ENCODE measurements around the gene CCBE1.

Gene CCBE1

GRCh38 chr18:59565957-59566356 is 131.3 kb downstream of the CCBE1 start:
- DNase-seq: no peak

GRCh38 chr18:59564561-59564960 is 132.7 kb downstream of the CCBE1 start:
- no peak for DNase-seq

GRCh38 chr18:59563176-59563785 is 133.9 kb downstream of the CCBE1 start:
- DNase-seq: no peak

- no peak for DNase-seq
Observed at GRCh38 chr18:59562751-59563150, 134.5 kb downstream of the CCBE1 start.

- DNase-seq: no peak
Observed at GRCh38 chr18:59561612-59562011, 135.6 kb downstream of the CCBE1 start.

DNA sequence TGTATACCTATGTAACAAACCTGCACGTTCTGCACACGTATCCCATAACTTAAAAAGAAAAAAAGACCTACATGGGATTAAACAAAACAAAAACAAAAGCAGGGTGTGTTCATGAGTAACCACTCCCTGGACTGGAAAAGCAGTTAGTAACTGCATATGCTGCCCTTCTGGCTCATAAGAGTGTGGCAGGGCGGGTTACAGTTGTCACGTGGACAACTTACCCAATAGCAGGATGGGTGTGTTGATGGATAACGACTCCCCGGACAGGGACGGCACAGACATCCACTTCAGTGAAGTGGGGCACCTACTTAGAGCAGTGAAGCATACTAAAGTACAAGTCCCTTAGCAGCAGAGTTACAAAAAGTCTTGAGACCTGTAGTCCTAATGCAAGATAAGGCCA is 136.7 kb downstream of the CCBE1 start:
- DNase-seq: no peak

- no peak for DNase-seq
Observed at GRCh38 chr18:59559528-59559927, 137.7 kb downstream of the CCBE1 start.

GRCh38 chr18:59555995-59556659 is 141.1 kb downstream of the CCBE1 start:
- DNase-seq: peak; percentile 68

GRCh38 chr18:59554796-59555335 is 142.4 kb downstream of the CCBE1 start:
- no peak for DNase-seq

GRCh38 chr18:59553273-59553870 is 143.9 kb downstream of the CCBE1 start:
- DNase-seq: no peak

GRCh38 chr18:59551902-59552635 is 145.2 kb downstream of the CCBE1 start:
- no peak for DNase-seq

GRCh38 chr18:59550174-59550516 is 147.1 kb downstream of the CCBE1 start:
- no peak for DNase-seq

- DNase-seq: no peak
Observed at GRCh38 chr18:59549503-59550173, 147.6 kb downstream of the CCBE1 start.

DNA sequence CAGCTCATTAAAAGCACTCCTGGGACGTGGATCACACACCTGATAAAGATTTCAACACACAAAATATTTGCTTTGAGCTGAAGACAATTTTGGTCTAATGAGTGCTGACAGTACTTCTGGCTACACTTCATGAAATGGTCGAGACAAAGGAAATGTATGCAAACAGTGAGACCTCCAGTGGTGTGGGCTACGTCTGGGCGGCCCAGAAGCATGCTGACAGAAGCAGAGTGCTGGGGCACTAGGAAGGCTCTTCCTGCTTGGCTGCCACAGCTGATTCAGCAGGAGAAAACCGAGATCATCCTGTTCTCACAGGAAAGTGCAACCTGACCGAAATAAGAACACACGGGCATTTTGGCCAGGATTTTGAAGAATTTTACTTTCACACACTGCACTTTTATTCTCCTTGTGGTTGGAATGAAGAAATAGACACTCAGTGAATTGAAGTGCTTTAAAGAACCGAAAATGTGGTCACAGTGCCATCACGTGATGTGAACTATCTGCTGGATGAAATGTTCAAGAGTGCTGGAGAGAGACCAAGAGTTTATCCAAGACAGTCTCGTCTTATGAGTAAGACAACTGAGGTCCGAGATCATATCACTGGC is 149.5 kb downstream of the CCBE1 start:
- DNase-seq: peak; percentile 84

- DNase-seq: peak; percentile 64
Observed at GRCh38 chr18:59546188-59546587, 151.0 kb downstream of the CCBE1 start.

DNA sequence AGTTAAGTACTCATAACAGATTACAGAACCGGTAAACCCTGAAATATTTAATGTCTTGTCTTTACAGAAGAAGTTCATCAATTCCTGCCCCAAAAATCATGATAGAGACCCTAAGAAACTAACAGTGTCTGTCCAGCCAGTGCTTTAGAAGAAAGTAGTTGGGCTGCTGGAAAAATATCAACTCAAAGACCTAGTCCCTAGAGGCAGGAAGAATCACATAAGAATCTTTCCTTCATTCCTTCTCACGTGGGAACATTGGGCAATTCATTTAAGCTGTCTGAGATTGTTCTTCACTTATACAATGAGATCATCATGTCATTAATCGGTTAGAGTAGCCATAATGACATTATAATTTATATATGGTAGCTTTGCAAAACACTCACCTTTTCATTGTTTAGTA is 156.4 kb downstream of the CCBE1 start:
- peak; percentile 80 for DNase-seq

GRCh38 chr18:59540346-59540745 is 156.9 kb downstream of the CCBE1 start:
- DNase-seq: no peak

- no peak for DNase-seq
Observed at GRCh38 chr18:59539108-59539507, 158.1 kb downstream of the CCBE1 start.

DNA sequence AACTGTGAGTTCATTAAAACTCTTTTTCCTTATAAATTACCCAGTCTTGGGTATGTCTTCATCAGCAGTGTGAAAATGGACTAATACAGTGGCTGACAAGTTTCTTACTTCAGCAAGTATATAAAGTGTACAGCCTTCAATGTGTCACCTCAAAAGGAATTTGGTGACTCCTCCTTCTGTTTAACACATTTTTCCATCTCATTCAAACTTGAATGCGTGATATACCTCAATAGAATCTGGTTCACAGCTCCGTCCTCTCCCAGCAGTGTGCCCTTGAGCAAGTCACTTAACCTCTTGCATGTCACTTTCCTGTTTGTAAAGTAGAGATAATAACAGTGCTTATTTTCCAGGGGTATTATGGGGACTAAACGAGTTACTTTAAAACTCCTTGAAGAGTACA is 159.6 kb downstream of the CCBE1 start:
- no peak for DNase-seq

DNA sequence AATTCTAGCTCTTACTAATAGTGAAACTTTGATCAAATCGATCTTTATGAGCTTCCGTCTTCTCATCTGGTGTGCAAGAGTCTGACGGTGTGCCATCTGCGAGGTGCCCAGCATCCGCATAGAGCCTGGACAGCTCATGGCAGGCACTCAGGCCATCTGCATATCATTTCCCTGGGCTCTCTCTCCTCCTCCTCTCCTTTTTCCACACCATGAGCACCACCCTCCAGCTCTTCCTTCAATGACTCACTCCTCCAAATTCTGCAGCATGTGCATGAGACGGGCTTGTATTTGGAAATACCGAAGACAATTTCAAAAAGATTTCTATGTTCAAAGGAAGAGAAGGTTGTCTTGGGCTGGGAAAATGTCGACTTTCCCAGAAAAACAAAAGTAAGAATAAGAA is 161.1 kb downstream of the CCBE1 start:
- peak; percentile 51 for DNase-seq

- no peak for DNase-seq
Observed at GRCh38 chr18:59535055-59535454, 162.2 kb downstream of the CCBE1 start.

- DNase-seq: no peak
Observed at GRCh38 chr18:59528866-59529265, 168.4 kb downstream of the CCBE1 start.
